ENCODE measurements around the gene PTGES.

Gene PTGES

GRCh38 chr9:129746092-129746777, 6.6 kb downstream of the PTGES start:
- no peak for DNase-seq (ENCODE audit: low read depth)

- DNase-seq (ENCODE audit: low read depth): no peak
Observed at GRCh38 chr9:129745200-129745599, 7.6 kb downstream of the PTGES start.

- DNase-seq (ENCODE audit: low read depth): no peak
Observed at GRCh38 chr9:129740666-129741464, 12.0 kb downstream of the PTGES start.

- DNase-seq (ENCODE audit: low read depth): no peak
Observed at GRCh38 chr9:129740174-129740573, 12.7 kb downstream of the PTGES start.

- no peak for DNase-seq (ENCODE audit: low read depth)
Observed at GRCh38 chr9:129739432-129739831, 13.4 kb downstream of the PTGES start.

- peak; percentile 56 for DNase-seq (ENCODE audit: low read depth)
Observed at GRCh38 chr9:129737479-129738274, 15.2 kb downstream of the PTGES start.

GRCh38 chr9:129736334-129736733, 16.5 kb downstream of the PTGES start:
- no peak for DNase-seq (ENCODE audit: low read depth)

- no peak for DNase-seq (ENCODE audit: low read depth)
Observed at GRCh38 chr9:129735546-129735945, 17.3 kb downstream of the PTGES start.

- no peak for DNase-seq (ENCODE audit: low read depth)
Observed at GRCh38 chr9:129733632-129733953, 19.2 kb downstream of the PTGES start.

GRCh38 chr9:129732946-129733631, 19.8 kb downstream of the PTGES start:
- no peak for DNase-seq (ENCODE audit: low read depth)

GRCh38 chr9:129732100-129732499, 20.7 kb downstream of the PTGES start:
- no peak for DNase-seq (ENCODE audit: low read depth)

- DNase-seq (ENCODE audit: low read depth): no peak
Observed at GRCh38 chr9:129731477-129732085, 21.3 kb downstream of the PTGES start.

GRCh38 chr9:129728744-129729143, 24.1 kb downstream of the PTGES start:
- DNase-seq (ENCODE audit: low read depth): no peak

- DNase-seq (ENCODE audit: low read depth): peak; percentile 95
Observed at GRCh38 chr9:129726322-129727160, 26.3 kb downstream of the PTGES start.

GRCh38 chr9:129725795-129726251, 27.0 kb downstream of the PTGES start:
- peak; percentile 97 for DNase-seq (ENCODE audit: low read depth)

GRCh38 chr9:129724456-129725190, 28.2 kb downstream of the PTGES start:
- no peak for DNase-seq (ENCODE audit: low read depth)

GRCh38 chr9:129722913-129723312, 29.9 kb downstream of the PTGES start:
- DNase-seq (ENCODE audit: low read depth): no peak

GRCh38 chr9:129720865-129721545, 31.8 kb downstream of the PTGES start:
- no peak for DNase-seq (ENCODE audit: low read depth)

- no peak for DNase-seq (ENCODE audit: low read depth)
Observed at GRCh38 chr9:129720181-129720864, 32.5 kb downstream of the PTGES start.

All from fibroblast of gingiva (primary cell).